HEK293 (cell line): Measurements from ENCODE around the gene RHCG.

Experiments used
- CTCF ChIA-PET: fragments of 350-600 bp; formaldehyde crosslinking; extraction: SDS; loops from one replicate; lab custom pipeline; 2021; ENCODE audit warnings: antibody characterized with exemption; lab: Yijun Ruan, JAX
- POLR2A ChIA-PET: fragments of 300-600 bp; formaldehyde crosslinking; extraction: SDS; loops from one replicate; lab custom pipeline; 2020; ENCODE audit warnings: antibody characterized with exemption, inconsistent platforms; lab: Yijun Ruan, JAX
- H3K27ac ChIP-seq: fragments of 200-500 bp; sonication (Bioruptor generic); 2 replicates; pipeline ENCODE4 v1.5.1; 2014; ENCODE audit warnings: low read depth, low read length, control low read depth, inconsistent platforms; ENCODE audit errors: extremely low read depth
- H3K36me3 ChIP-seq, 2 experiments: fragments of 200-500 bp in 1 of 2; sonication (Bioruptor generic) in 1 of 2; 1 replicate in 1 of 2; 2 replicates in 1 of 2; pipeline ENCODE4 v1.5.1; 2014 to 2017; ENCODE audit warnings: inconsistent platforms in 2 of 2, low read length in 2 of 2; ENCODE audit not compliant: control insufficient read depth in 2 of 2, insufficient read depth in 1 of 2
- H3K4me1 ChIP-seq: fragments of 200-500 bp; sonication (Bioruptor generic); 2 replicates; pipeline ENCODE4 v1.5.1; 2014; ENCODE audit warnings: mild to moderate bottlenecking, low read length, inconsistent platforms; ENCODE audit not compliant: control insufficient read depth, insufficient read depth
- H3K4me3 ChIP-seq: 2 replicates; pipeline ENCODE4 v1.5.1; 2011; ENCODE audit warnings: low read depth, mild to moderate bottlenecking, control low read depth, low read length, moderate library complexity
- H3K9me3 ChIP-seq: fragments of 200-500 bp; sonication (Bioruptor generic); 2 replicates; pipeline ENCODE4 v1.5.1; 2014; ENCODE audit warnings: low read depth, low read length, inconsistent platforms; ENCODE audit not compliant: control insufficient read depth, insufficient read depth
- GLIS1 ChIP-seq: fragments of 450-650 bp; formaldehyde crosslinking; IDR thresholded peaks from 2 replicates; pipeline ENCODE4 v1.5.1; 2016; ENCODE audit warnings: missing biosample characterization, missing genetic modification characterization
- HIC1 ChIP-seq: fragments of 450-650 bp; formaldehyde crosslinking; IDR thresholded peaks from 2 replicates; pipeline ENCODE4 v1.5.1; 2016; ENCODE audit warnings: missing biosample characterization, missing genetic modification characterization
- KLF1 ChIP-seq: fragments of 450-650 bp; formaldehyde crosslinking; IDR thresholded peaks from 2 replicates; pipeline ENCODE4 v1.5.1; 2016; ENCODE audit warnings: missing biosample characterization, missing genetic modification characterization
- KLF8 ChIP-seq: fragments of 450-650 bp; formaldehyde crosslinking; IDR thresholded peaks from 2 replicates; pipeline ENCODE4 v1.5.1; 2016; ENCODE audit warnings: missing biosample characterization, missing genetic modification characterization
- MZF1 ChIP-seq: fragments of 450-650 bp; formaldehyde crosslinking; IDR thresholded peaks from 2 replicates; pipeline ENCODE4 v1.5.1; 2017; ENCODE audit warnings: missing biosample characterization, missing genetic modification characterization, borderline replicate concordance
- PRDM1 ChIP-seq: fragments of 450-650 bp; formaldehyde crosslinking; IDR thresholded peaks from 2 replicates; pipeline ENCODE4; 2016; ENCODE audit warnings: missing biosample characterization, missing genetic modification characterization
- PRDM6 ChIP-seq: fragments of 450-650 bp; formaldehyde crosslinking; IDR thresholded peaks from 2 replicates; pipeline ENCODE4 v1.5.1; 2017; ENCODE audit warnings: missing biosample characterization, missing genetic modification characterization
- ZBTB44 ChIP-seq: fragments of 450-650 bp; IDR thresholded peaks from 2 replicates; pipeline ENCODE4 v1.5.1; 2018; ENCODE audit warnings: missing biosample characterization, mild to moderate bottlenecking, missing genetic modification characterization
- ZFP3 ChIP-seq: fragments of 450-650 bp; formaldehyde crosslinking; IDR thresholded peaks from 2 replicates; pipeline ENCODE4 v1.5.1; 2016; ENCODE audit warnings: low read depth, missing biosample characterization, missing genetic modification characterization
- ZFP69B ChIP-seq: fragments of 450-650 bp; formaldehyde crosslinking; IDR thresholded peaks from 2 replicates; pipeline ENCODE4 v1.5.1; 2016; ENCODE audit warnings: missing biosample characterization, missing genetic modification characterization
- ZNF114 ChIP-seq: fragments of 450-650 bp; formaldehyde crosslinking; IDR thresholded peaks from 2 replicates; pipeline ENCODE4 v1.5.0; 2017; ENCODE audit warnings: missing biosample characterization, missing genetic modification characterization
- ZNF211 ChIP-seq: fragments of 450-650 bp; formaldehyde crosslinking; IDR thresholded peaks from 2 replicates; pipeline ENCODE4 v1.5.1; 2016; ENCODE audit warnings: low read depth, missing biosample characterization, missing genetic modification characterization
- ZNF223 ChIP-seq: fragments of 450-650 bp; formaldehyde crosslinking; IDR thresholded peaks from 2 replicates; pipeline ENCODE4 v1.5.1; 2016; ENCODE audit warnings: missing biosample characterization, missing genetic modification characterization
- ZNF341 ChIP-seq: fragments of 450-650 bp; formaldehyde crosslinking; IDR thresholded peaks from 2 replicates; pipeline ENCODE4; 2016; ENCODE audit warnings: low read depth, missing biosample characterization, missing genetic modification characterization
- ZNF366 ChIP-seq: fragments of 450-650 bp; formaldehyde crosslinking; conservative IDR thresholded peaks from 2 replicates; pipeline ENCODE4 v1.5.1; 2016; ENCODE audit warnings: missing biosample characterization, missing genetic modification characterization
- ZNF624 ChIP-seq: fragments of 450-650 bp; formaldehyde crosslinking; IDR thresholded peaks from 2 replicates; pipeline ENCODE4 v1.5.1; 2017; ENCODE audit warnings: missing biosample characterization, missing genetic modification characterization
- ZNF707 ChIP-seq: fragments of 450-650 bp; formaldehyde crosslinking; IDR thresholded peaks from 2 replicates; pipeline ENCODE4 v1.5.1; 2016; ENCODE audit warnings: missing biosample characterization, missing genetic modification characterization
- ZNF843 ChIP-seq: fragments of 450-650 bp; formaldehyde crosslinking; IDR thresholded peaks from 2 replicates; pipeline ENCODE4 v1.5.1; 2016; ENCODE audit warnings: missing biosample characterization, missing genetic modification characterization
- ZSCAN30 ChIP-seq: fragments of 450-650 bp; IDR thresholded peaks from 2 replicates; pipeline ENCODE4 v1.5.1; 2018; ENCODE audit warnings: missing biosample characterization, mild to moderate bottlenecking, missing genetic modification characterization, moderate library complexity
- ZXDB ChIP-seq: fragments of 450-650 bp; formaldehyde crosslinking; IDR thresholded peaks from 2 replicates; pipeline ENCODE4 v1.5.1; 2016; ENCODE audit warnings: missing biosample characterization, missing genetic modification characterization
- TF ChIP-seq, protein P1 (sequence below): fragments of 450-650 bp; formaldehyde crosslinking; IDR thresholded peaks from 2 replicates; pipeline ENCODE4 v1.5.1; 2016; ENCODE audit warnings: missing biosample characterization, missing genetic modification characterization

Gene RHCG

GRCh38 chr15:89539027-89539426 is 42.6 kb upstream of the RHCG start:
- H3K4me3 ChIP-seq: no peak overlapping the region
- ChIA-PET POLR2A (no interaction called here), CTCF (interaction anchor here (0.9 to 1.2 kb wide), 2 partner anchors 43 to 122 kb away, joined by 3 read pairs; no protein-coding TSS in a partner anchor)
- no peaks in the 10 kb centered on the region for H3K36me3 ChIP-seq
- no peaks in the 10 kb centered on the region for H3K4me1 ChIP-seq
- no peak overlapping the region for H3K27ac ChIP-seq
- peaks cover 4% of the 10 kb centered on the region; the same call in 1 of the 2 replicates for H3K9me3 ChIP-seq
- TF ChIP-seq ZNF707 (tag by site-specific recombination) (no peak), ZNF366 (tag by site-specific recombination) (peak; percentile 90), KLF8 (no peak), ZSCAN30 (no peak), ZNF624 (tag by site-specific recombination) (no peak), ZNF223 (no peak), PRDM1 (tag by site-specific recombination) (peak; percentile 100), PRDM6 (tag by site-specific recombination) (no peak)
- TF ChIP-seq, protein P1, sequence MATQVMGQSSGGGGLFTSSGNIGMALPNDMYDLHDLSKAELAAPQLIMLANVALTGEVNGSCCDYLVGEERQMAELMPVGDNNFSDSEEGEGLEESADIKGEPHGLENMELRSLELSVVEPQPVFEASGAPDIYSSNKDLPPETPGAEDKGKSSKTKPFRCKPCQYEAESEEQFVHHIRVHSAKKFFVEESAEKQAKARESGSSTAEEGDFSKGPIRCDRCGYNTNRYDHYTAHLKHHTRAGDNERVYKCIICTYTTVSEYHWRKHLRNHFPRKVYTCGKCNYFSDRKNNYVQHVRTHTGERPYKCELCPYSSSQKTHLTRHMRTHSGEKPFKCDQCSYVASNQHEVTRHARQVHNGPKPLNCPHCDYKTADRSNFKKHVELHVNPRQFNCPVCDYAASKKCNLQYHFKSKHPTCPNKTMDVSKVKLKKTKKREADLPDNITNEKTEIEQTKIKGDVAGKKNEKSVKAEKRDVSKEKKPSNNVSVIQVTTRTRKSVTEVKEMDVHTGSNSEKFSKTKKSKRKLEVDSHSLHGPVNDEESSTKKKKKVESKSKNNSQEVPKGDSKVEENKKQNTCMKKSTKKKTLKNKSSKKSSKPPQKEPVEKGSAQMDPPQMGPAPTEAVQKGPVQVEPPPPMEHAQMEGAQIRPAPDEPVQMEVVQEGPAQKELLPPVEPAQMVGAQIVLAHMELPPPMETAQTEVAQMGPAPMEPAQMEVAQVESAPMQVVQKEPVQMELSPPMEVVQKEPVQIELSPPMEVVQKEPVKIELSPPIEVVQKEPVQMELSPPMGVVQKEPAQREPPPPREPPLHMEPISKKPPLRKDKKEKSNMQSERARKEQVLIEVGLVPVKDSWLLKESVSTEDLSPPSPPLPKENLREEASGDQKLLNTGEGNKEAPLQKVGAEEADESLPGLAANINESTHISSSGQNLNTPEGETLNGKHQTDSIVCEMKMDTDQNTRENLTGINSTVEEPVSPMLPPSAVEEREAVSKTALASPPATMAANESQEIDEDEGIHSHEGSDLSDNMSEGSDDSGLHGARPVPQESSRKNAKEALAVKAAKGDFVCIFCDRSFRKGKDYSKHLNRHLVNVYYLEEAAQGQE (tag by site-specific recombination): no peak

DNA sequence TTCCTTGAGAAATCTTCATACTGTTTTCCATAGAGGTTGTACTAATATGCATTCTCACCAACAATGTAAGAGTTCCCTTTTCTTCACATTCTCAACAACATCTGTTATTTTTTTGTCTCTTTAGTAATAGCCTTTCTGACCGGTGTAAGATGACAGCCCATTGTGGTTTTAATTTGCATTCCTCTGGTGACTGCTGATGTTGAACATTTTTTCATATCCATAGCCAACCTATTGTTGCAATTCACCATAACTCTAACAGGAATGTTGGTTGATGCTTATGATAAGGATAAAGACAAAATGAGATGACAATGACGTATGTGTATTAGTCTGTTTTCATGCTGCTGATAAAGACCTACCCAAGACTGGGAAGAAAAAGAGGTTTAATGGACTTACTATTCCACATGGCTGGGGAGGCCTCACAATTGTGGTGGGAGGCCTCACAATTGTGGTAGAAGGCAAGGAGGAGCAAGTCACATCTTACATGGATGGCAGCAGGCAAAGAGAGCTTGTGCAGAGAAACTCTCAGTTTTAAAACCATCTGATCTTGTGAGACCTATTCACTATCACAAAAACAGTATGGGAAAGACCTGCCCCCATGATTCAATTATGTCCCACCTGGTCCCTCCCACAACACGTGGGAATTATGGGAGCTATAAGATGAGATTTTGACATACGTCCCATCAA is 37.6 kb upstream of the RHCG start:
- no peaks in the 10 kb centered on the region for H3K36me3 ChIP-seq
- H3K9me3 ChIP-seq: peaks cover 4% of the 10 kb centered on the region; the same call in 1 of the 2 replicates
- ChIA-PET CTCF (no interaction called here), POLR2A (interaction anchor here (0.6 kb wide), 1 partner anchor 8 kb away, joined by 4 read pairs; no protein-coding TSS in a partner anchor)
- H3K4me3 ChIP-seq: no peak overlapping the region
- H3K27ac ChIP-seq: no peak overlapping the region
- H3K4me1 ChIP-seq: no peaks in the 10 kb centered on the region
- TF ChIP-seq ZNF341 (tag by site-specific recombination) (no peak), ZFP69B (tag by site-specific recombination) (no peak)

GRCh38 chr15:89531796-89532537 is 35.6 kb upstream of the RHCG start:
- Histone ChIP-seq H3K4me1 (no peaks in the 10 kb centered on the region), H3K9me3 (no peaks in the 10 kb centered on the region), H3K36me3 (no peaks in the 10 kb centered on the region), H3K27ac (no peak overlapping the region), H3K4me3 (no peak overlapping the region)
- POLR2A ChIA-PET: interaction anchor here (1.0 to 1.1 kb wide), 2 partner anchors 43 to 123 kb away, joined by 6 to 7 read pairs; partner anchors contain the start of gene TICRR
- CTCF ChIA-PET: interaction anchor here (0.5 to 1.4 kb wide), 4 partner anchors 39 to 174 kb away, joined by 3 to 8 read pairs (median 4); no protein-coding TSS in a partner anchor
- TF ChIP-seq ZBTB44 (tag by site-specific recombination): no peak
- TF ChIP-seq ZNF211: no peak
- TF ChIP-seq ZXDB (tag by site-specific recombination): no peak
- 0 out of 2 replicates have a peak, but pooled peaks have one; percentile 27 for TF ChIP-seq GLIS1 (tag by site-specific recombination)
- TF ChIP-seq ZNF114 (tag by site-specific recombination): no peak
- 0 out of 2 replicates have a peak, but pooled peaks have one; percentile 12 for TF ChIP-seq HIC1 (tag by site-specific recombination)
- no peak for TF ChIP-seq KLF1 (tag by site-specific recombination)
- no peak for TF ChIP-seq MZF1 (tag by site-specific recombination)
- TF ChIP-seq ZNF843 (tag by site-specific recombination): no peak
- TF ChIP-seq ZFP3 (tag by site-specific recombination): no peak
- no peak for TF ChIP-seq ZNF707 (tag by site-specific recombination)
